MCF 10A (cell line): ENCODE measurements around the gene ACTR6. TPM values are rescaled to one million over a fixed set of nuclear protein-coding genes. Genes with fewer than 3 reads are reported as not detected.
"Not testable (repeated sequence)": the region's sequence is repeated elsewhere in the genome, so short reads cannot be mapped to it uniquely, and the experiment has no call there.

Source experiments
- BruUV-seq: library from RNA; stranded (reverse); fragments of 400-500 nt; replicated peaks from 2 replicates; lab custom pipeline; 2021; lab: Mats Ljungman, UMichigan
- CTCF ChIA-PET: fragments of 300-600 bp; sonication (Branson Sonifier 250); formaldehyde crosslinking; extraction: SDS; loops from one replicate; lab custom pipeline; 2021; ENCODE audit warnings: antibody characterized with exemption, inconsistent platforms; lab: Yijun Ruan, JAX
- POLR2A ChIA-PET: fragments of 300-600, 350-650 bp; sonication (Branson Sonifier 250); formaldehyde crosslinking; extraction: SDS; loops from one replicate; lab custom pipeline; 2020; ENCODE audit warnings: antibody characterized with exemption, inconsistent platforms; lab: Yijun Ruan, JAX
- DNase-seq: peaks from one replicate; pipeline ENCODE4 v3.0.0-alpha.2; 2018; ENCODE audit not compliant: unreplicated experiment
- H3K27ac Mint-ChIP-seq: one replicate; pipeline ENCODE4 v1.8.0; 2022; ENCODE audit warnings: mild to moderate bottlenecking, low read depth, mixed read lengths; ENCODE audit not compliant: unreplicated experiment
- H3K27me3 Mint-ChIP-seq: one replicate; pipeline ENCODE4 v1.8.0; 2022; ENCODE audit warnings: mixed read lengths; ENCODE audit not compliant: insufficient read depth, unreplicated experiment
- H3K36me3 Mint-ChIP-seq: one replicate; pipeline ENCODE4 v1.8.0; 2022; ENCODE audit warnings: mild to moderate bottlenecking, moderate library complexity, mixed read lengths; ENCODE audit not compliant: insufficient read depth, unreplicated experiment
- H3K4me1 Mint-ChIP-seq: one replicate; pipeline ENCODE4 v1.8.0; 2022; ENCODE audit warnings: mixed read lengths; ENCODE audit not compliant: insufficient read depth, unreplicated experiment
- H3K4me3 Mint-ChIP-seq: one replicate; pipeline ENCODE4 v1.8.0; 2022; ENCODE audit warnings: mild to moderate bottlenecking, moderate library complexity, mixed read lengths; ENCODE audit not compliant: unreplicated experiment
- H3K9me3 Mint-ChIP-seq: one replicate; pipeline ENCODE4 v1.8.0; 2022; ENCODE audit warnings: mixed read lengths; ENCODE audit not compliant: unreplicated experiment
- intact Hi-C: fragments of 100-400 bp; cut with micrococcal nuclease; formaldehyde crosslinking; loops from 2 replicates; pipeline ENCODE4 v1.14.1; 2022
- total RNA-seq: library from RNA; stranded (reverse); gene quantifications from 2 replicates; pipeline ENCODE4 v1.2.3, GENCODE V29; 2022
- TF ChIP-seq, protein P1 (sequence below): fragments of 200-600 bp; IDR thresholded peaks from one replicate; pipeline ENCODE4 v1.8.0; 2022; ENCODE audit warnings: antibody characterized with exemption, mild to moderate bottlenecking; ENCODE audit not compliant: unreplicated experiment

ACTR6 gene
- total RNA-seq, 1 experiment from 2014 or later, result 26.4 TPM

DNA sequence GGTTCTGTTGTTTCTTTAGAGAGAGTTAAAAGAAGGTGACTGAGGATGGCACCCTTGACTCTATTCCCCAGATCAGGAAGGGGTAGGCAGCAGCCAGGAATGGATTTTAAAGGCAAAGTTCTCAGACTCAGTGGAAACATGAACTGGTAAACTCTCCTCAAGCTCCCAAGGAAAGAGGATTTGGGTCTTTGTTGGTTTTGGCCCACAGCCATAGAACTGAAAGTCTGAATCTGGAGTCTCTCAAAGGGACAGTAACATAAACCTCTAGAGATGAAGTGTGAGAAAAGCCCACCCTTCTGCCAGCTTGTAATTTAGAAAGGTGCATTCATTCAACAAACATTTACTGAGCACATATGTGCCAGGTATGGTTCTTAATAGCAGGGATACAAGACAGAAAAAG lies 29.4 kb upstream of the ACTR6 start:
- no peaks in the 10 kb centered on the region for H3K27me3 Mint-ChIP-seq
- TF ChIP-seq, protein P1, sequence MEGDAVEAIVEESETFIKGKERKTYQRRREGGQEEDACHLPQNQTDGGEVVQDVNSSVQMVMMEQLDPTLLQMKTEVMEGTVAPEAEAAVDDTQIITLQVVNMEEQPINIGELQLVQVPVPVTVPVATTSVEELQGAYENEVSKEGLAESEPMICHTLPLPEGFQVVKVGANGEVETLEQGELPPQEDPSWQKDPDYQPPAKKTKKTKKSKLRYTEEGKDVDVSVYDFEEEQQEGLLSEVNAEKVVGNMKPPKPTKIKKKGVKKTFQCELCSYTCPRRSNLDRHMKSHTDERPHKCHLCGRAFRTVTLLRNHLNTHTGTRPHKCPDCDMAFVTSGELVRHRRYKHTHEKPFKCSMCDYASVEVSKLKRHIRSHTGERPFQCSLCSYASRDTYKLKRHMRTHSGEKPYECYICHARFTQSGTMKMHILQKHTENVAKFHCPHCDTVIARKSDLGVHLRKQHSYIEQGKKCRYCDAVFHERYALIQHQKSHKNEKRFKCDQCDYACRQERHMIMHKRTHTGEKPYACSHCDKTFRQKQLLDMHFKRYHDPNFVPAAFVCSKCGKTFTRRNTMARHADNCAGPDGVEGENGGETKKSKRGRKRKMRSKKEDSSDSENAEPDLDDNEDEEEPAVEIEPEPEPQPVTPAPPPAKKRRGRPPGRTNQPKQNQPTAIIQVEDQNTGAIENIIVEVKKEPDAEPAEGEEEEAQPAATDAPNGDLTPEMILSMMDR, result no peak
- intact Hi-C loops, result no loop called here
- no peaks in the 10 kb centered on the region for H3K4me1 Mint-ChIP-seq
- CTCF ChIA-PET, result interaction anchor here (0.7 kb wide), 1 partner anchor 50 kb away, joined by 3 read pairs; no protein-coding TSS in a partner anchor
- no peak overlapping the region for H3K4me3 Mint-ChIP-seq
- DNase-seq, result no peak
- H3K36me3 Mint-ChIP-seq, result no peaks in the 10 kb centered on the region
- no peak overlapping the region for H3K27ac Mint-ChIP-seq
- POLR2A ChIA-PET, result no interaction called here
- H3K9me3 Mint-ChIP-seq, result no peaks in the 10 kb centered on the region
- no TSS peak for BruUV-seq

DNA sequence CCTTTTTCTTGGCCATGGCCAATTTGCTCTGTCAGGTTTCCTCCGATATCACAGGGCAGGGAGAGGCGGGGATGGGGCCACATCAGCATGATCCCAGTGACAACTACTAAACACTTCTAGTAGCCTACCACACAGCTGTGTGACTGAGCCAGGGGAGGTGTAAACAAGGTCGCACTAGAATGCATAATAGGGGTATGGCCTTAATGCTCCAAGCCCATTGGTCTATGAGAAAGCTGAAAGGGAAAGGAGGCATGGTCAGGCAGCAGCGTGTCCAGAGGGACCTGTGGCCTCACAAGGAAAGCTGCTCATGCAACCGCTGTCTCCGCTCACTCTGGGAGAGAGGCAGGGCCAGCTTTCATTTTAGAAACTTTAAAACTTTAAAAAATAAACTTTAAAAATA lies 27.5 kb upstream of the ACTR6 start:
- Mint-ChIP-seq H3K9me3 (no peaks in the 10 kb centered on the region), H3K27ac (no peak overlapping the region), H3K27me3 (no peaks in the 10 kb centered on the region), H3K4me1 (no peaks in the 10 kb centered on the region), H3K36me3 (peaks cover 7% of the 10 kb centered on the region), H3K4me3 (no peak overlapping the region)
- TF ChIP-seq, protein P1, result no peak
- no TSS peak for BruUV-seq
- intact Hi-C loops, result no loop called here
- POLR2A ChIA-PET, result interaction anchor here (1.6 kb wide), 2 partner anchors 18 to 28 kb away, joined by 3 read pairs; partner anchors contain the start of gene ACTR6
- DNase-seq, result no peak
- CTCF ChIA-PET, result interaction anchor here (1.3 to 2.1 kb wide), 2 partner anchors 17 to 27 kb away, joined by 4 to 6 read pairs; no protein-coding TSS in a partner anchor

DNA sequence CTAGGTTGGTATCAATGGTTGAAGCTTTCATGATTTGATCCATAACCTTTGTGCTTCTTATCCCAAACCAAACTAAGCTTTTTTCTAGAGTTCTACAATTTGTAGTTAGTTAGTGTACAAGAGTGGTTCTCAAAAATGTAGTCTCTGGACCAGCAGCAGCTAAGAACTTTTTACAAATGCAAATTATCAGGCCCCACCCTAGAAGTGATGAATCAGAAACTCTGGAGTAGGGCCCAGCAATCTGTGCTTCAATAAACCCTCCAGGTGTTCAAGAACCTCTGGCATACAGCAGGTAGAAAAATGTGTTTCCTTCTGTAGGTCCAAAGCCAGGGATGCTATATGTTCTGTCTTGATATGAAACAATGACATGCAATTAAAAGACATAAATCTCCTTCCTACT lies 26.1 kb upstream of the ACTR6 start:
- no peaks in the 10 kb centered on the region for H3K27me3 Mint-ChIP-seq
- no peaks in the 10 kb centered on the region for H3K4me1 Mint-ChIP-seq
- no peak overlapping the region for H3K27ac Mint-ChIP-seq
- POLR2A ChIA-PET, result interaction anchor here (0.6 to 1.6 kb wide), 6 partner anchors 9 to 65 kb away, joined by 3 to 4 read pairs (median 3); partner anchors contain the start of gene ACTR6
- H3K4me3 Mint-ChIP-seq, result no peak overlapping the region
- intact Hi-C loops, result no loop called here
- BruUV-seq, result no TSS peak
- CTCF ChIA-PET, result interaction anchor here (1.4 to 2.1 kb wide), 2 partner anchors 19 to 21 kb away, joined by 4 to 6 read pairs; no protein-coding TSS in a partner anchor
- peak; percentile 23 for DNase-seq
- no peaks in the 10 kb centered on the region for H3K9me3 Mint-ChIP-seq
- TF ChIP-seq, protein P1, result no peak
- peaks cover 9% of the 10 kb centered on the region for H3K36me3 Mint-ChIP-seq

DNA sequence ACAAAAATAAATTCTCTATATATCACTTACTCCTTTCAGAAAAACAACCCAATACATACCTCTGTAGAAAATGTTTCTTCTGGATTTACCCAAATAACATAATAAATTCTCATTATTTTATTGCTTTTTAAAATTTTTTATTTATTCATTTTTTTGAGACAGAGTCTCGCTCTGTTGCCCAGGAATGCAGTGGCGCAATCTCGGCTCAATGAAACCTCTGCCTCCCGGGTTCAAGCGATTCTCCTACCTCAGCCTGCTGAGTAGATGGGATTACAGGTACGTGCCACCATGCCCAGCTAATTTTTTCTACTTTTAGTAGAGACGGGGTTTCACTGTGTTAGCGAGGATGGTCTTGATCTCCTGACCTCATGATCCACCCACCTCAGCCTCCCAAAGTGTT lies 24.1 kb upstream of the ACTR6 start:
- CTCF ChIA-PET, result interaction anchor here (0.7 kb wide), 1 partner anchor 523 kb away, joined by 4 read pairs; no protein-coding TSS in a partner anchor
- H3K4me3 Mint-ChIP-seq, H3K27me3 Mint-ChIP-seq, H3K9me3 Mint-ChIP-seq, intact Hi-C loops, DNase-seq, H3K27ac Mint-ChIP-seq, H3K4me1 Mint-ChIP-seq, BruUV-seq, POLR2A ChIA-PET: not testable (repeated sequence)
- H3K36me3 Mint-ChIP-seq, result peaks cover 14% of the 10 kb centered on the region
